ENCODE data around the gene RPS21.

Gene RPS21

GRCh38 chr20:62428396-62429295, 41.7 kb downstream of the RPS21 start:
- no peak for DNase-seq

DNA sequence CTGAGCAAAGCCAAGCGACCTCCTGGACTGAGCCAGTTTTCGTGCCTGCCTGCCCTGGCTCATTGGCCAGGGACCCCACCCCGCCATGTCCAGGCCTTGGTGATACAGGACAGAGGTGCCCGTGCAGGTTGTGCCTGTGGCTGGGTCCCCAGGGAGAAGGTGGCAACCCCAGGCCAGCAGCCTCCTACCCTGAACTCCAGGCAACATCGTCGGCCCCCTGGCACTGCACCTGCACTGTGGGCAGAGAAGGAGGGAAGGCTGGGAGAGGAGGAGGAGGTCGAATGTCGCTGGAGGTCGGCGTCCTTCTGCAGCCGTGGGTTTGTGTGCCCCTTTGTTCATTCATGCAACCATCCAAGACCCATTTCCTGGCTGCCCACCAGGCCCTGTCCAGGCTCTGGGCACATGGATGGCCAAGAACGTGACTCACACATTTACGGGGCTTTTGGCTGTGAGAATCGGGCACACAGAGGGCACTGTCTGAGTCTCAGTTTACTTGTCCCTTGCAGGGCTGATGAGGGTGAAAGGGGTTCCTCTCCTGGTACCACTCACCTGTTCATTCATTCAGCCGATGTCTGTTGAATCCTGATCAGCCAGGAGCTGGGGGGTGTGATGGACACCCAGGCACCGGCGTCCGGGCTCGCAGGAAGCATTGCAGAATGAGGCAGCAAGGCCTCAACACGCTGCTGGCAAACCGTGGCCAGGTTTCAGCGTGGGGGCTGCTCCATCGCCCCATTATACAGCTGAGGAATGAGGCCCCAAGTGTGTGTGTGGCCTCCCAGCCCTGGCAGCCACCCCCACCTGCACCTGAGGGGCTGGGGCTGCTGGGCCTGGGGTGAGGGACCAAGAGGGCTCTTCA, 42.8 kb downstream of the RPS21 start:
- DNase-seq: no peak

DNA sequence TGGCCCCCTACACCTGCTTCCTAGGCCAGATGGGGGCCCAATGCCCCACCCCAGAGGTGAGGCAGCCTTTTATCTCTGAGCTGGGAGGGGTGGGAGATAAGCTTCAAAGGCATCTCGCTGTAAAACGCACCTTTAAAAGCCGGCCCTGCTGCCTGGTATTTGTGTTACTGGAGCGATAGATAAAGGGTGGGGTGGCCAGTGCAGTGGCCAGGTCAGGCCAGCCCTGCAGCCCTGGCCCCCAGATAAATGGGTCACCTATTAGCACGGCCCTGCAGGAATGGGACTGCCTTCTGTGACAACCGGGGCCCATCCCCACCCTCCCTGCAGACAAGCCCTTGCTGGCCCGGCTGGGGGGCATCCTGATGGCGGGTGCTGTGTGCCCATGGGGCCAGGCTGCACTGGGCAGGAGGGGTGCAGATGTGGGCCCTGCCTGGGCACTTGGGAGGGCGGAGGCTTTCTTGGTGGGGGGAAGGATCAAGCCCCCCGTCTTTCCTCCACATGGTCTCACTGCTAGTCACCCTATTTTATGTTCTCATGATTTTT, 43.5 kb downstream of the RPS21 start:
- no peak for DNase-seq

- DNase-seq: no peak
Measured at GRCh38 chr20:62430866-62431447, 44.1 kb downstream of the RPS21 start.

DNA sequence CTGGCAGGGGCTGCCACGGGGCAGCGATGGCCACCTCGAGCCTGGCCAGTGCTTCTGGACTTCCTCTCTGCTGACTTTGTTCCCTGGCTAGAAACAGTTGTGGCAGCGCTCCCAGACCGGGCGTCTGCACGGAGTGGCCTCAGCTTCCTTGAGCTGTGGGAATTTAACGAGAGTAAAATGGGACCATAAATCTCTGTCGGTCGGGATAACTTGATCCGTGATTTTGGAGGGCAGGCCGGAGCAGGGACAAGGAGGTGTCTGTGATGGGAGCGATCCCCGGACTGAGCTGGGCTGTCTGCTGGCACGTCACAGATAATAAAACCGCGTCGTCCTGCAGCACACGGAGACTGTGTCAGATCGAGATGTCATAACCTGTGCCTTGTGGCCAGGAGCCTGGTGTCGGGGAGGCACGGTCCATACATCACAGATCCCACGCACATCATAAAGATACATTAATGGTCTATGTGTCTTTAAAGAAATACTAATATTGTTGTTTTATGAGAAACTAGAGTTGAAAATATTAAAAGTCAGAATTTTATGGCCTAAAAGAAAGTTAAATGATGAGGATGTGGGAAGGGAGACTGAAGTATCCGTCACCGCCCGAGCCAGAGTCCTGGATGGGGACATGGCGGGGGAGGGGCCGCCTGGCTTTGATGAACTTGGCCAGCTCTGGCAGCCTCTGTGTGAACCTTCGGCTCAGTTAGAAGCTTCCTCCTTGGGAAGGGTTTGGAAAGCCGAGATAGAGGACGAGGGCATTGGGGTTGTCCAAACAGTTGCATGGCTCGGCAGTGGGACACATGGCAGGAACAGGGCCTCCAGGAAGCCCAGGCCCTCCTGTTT, 47.0 kb downstream of the RPS21 start:
- no peak for DNase-seq

GRCh38 chr20:62436692-62437091, 49.8 kb downstream of the RPS21 start:
- DNase-seq: no peak

- no peak for DNase-seq
Measured at GRCh38 chr20:62437496-62437895, 50.6 kb downstream of the RPS21 start.

- DNase-seq: no peak
Measured at GRCh38 chr20:62437927-62438326, 51.0 kb downstream of the RPS21 start.
